Natural killer cell (primary cell): ENCODE data around the gene CC2D1A. TPM values are rescaled to one million over a fixed set of nuclear protein-coding genes. Genes with fewer than 3 reads are reported as not detected.

Experiments used
- ATAC-seq, 3 donors: fragments of 150-1000 bp in 2 of 3; fragments of 200-7000 bp in 1 of 3; cut with Tn5 transposase; 1 replicate in 1 of 3; 2 replicates in 2 of 3; pipeline ENCODE4 v1.10.0; 2021; ENCODE audit warnings: mild to moderate bottlenecking in 2 of 3, moderate library complexity in 2 of 3
- DNase-seq, 2 donors: peaks; one replicate each; pipeline versions ENCODE4 v3.0.0 to v3.0.0-alpha.2; 2013 to 2021; ENCODE audit warnings: mixed read lengths in 1 of 2
- H3K27ac ChIP-seq: one replicate; pipeline ENCODE4 v1.5.1; 2013; ENCODE audit warnings: mild to moderate bottlenecking, low read length
- H3K27me3 ChIP-seq: one replicate; pipeline ENCODE4 v1.6.1; 2013; ENCODE audit warnings: low read length; ENCODE audit not compliant: control insufficient read depth, insufficient read depth
- H3K36me3 ChIP-seq: one replicate; pipeline ENCODE4 v1.6.1; 2013; ENCODE audit warnings: low read length; ENCODE audit not compliant: control insufficient read depth, insufficient read depth
- H3K4me1 ChIP-seq: one replicate; pipeline ENCODE4 v1.6.1; 2013; ENCODE audit warnings: low read length; ENCODE audit not compliant: control insufficient read depth, insufficient read depth
- H3K4me3 ChIP-seq: one replicate; pipeline ENCODE4 v1.5.1; 2013; ENCODE audit warnings: low read length
- H3K9me3 ChIP-seq: one replicate; pipeline ENCODE4 v1.6.1; 2013; ENCODE audit warnings: low read length; ENCODE audit not compliant: control insufficient read depth, insufficient read depth
- H3K27ac Mint-ChIP-seq, 2 donors: one replicate each; pipeline ENCODE4 v1.8.0; 2022; ENCODE audit warnings: mild to moderate bottlenecking in 2 of 2, mixed read lengths in 2 of 2, moderate library complexity in 1 of 2
- H3K27me3 Mint-ChIP-seq, 2 donors: one replicate each; pipeline ENCODE4 v1.8.0; 2022; ENCODE audit warnings: low read depth in 2 of 2, mixed read lengths in 2 of 2
- H3K36me3 Mint-ChIP-seq: one replicate; pipeline ENCODE4 v1.8.0; 2022; ENCODE audit warnings: mixed read lengths
- H3K4me1 Mint-ChIP-seq, 2 donors: one replicate each; pipeline ENCODE4 v1.8.0; 2022; ENCODE audit warnings: mixed read lengths in 2 of 2
- H3K4me3 Mint-ChIP-seq: one replicate; pipeline ENCODE4 v1.8.0; 2022; ENCODE audit warnings: mild to moderate bottlenecking, moderate library complexity, mixed read lengths
- H3K9me3 Mint-ChIP-seq, 2 donors: one replicate each; pipeline ENCODE4 v1.8.0; 2022; ENCODE audit warnings: mixed read lengths in 2 of 2
- WGBS: methylation state at CpG from one replicate; pipeline ENCODE4 v1.1.7; 2013; ENCODE audit warnings: missing lambda C conversion rate; ENCODE audit not compliant: insufficient coverage; 5-methylcytosine and 5-hydroxymethylcytosine counted together
- intact Hi-C: fragments of 100-400 bp; cut with micrococcal nuclease; formaldehyde crosslinking; loops from one replicate; pipeline ENCODE4 v1.14.2; 2022
- total RNA-seq, 4 donors: library from RNA; stranded (reverse); fragments of 120-200 nt in 1 of 4; gene quantifications; one replicate each; pipeline versions ENCODE4 v1.2.3 to v1.2.4, GENCODE V29; 2013 to 2022
- TF ChIP-seq, protein P1 (sequence below): fragments of 200-600 bp; IDR thresholded peaks from one replicate; pipeline ENCODE4 v1.8.0; 2022; ENCODE audit warnings: antibody characterized with exemption

Gene CC2D1A
- total RNA-seq, 3 donors from 2014 or later (not counting 1 experiment from before 2014, with no cell fraction given) = 42.8 to 49.3 (median 48.4) TPM

DNA sequence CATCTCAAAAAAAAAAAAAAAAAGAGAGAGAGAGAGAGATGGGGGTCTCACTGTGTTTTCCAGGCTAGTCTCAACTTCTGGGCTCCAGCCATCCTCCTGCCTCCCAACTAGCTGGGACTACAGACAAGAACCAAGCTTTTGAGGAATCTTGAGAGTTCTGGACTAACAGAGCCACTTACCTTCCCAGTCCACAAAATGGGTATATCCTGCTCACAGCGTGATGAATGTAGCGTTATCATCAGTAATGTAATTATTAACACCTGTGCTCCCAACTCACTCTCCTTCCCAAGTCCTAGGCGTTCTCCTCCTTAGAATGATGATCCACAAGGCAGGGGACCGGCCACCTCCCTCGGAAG lies 33.7 kb upstream of the CC2D1A start:
- no peaks in the 10 kb centered on the region for H3K36me3 Mint-ChIP-seq
- peaks cover 0 to 9% of the 10 kb centered on the region in 2 donors for H3K4me1 Mint-ChIP-seq
- intact Hi-C loops = no loop called here
- no peak overlapping the region for H3K27ac ChIP-seq
- H3K36me3 ChIP-seq = no peaks in the 10 kb centered on the region
- peak overlapping the region in 1 of 2 donors; percentile 67 for H3K27ac Mint-ChIP-seq
- H3K4me3 Mint-ChIP-seq = no peak overlapping the region
- DNase-seq = no peak
- H3K4me3 ChIP-seq = no peak overlapping the region
- H3K27me3 ChIP-seq = peaks cover 8% of the 10 kb centered on the region
- no peaks in the 10 kb centered on the region for H3K9me3 Mint-ChIP-seq
- no peak for ATAC-seq
- peaks cover 0 to 22% of the 10 kb centered on the region in 2 donors for H3K27me3 Mint-ChIP-seq
- 67% methylated on average over 3 of the region's 5 CpGs for WGBS
- TF ChIP-seq, protein P1, sequence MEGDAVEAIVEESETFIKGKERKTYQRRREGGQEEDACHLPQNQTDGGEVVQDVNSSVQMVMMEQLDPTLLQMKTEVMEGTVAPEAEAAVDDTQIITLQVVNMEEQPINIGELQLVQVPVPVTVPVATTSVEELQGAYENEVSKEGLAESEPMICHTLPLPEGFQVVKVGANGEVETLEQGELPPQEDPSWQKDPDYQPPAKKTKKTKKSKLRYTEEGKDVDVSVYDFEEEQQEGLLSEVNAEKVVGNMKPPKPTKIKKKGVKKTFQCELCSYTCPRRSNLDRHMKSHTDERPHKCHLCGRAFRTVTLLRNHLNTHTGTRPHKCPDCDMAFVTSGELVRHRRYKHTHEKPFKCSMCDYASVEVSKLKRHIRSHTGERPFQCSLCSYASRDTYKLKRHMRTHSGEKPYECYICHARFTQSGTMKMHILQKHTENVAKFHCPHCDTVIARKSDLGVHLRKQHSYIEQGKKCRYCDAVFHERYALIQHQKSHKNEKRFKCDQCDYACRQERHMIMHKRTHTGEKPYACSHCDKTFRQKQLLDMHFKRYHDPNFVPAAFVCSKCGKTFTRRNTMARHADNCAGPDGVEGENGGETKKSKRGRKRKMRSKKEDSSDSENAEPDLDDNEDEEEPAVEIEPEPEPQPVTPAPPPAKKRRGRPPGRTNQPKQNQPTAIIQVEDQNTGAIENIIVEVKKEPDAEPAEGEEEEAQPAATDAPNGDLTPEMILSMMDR = no peak
- H3K9me3 ChIP-seq = no peaks in the 10 kb centered on the region
- peaks cover 11% of the 10 kb centered on the region for H3K4me1 ChIP-seq

DNA sequence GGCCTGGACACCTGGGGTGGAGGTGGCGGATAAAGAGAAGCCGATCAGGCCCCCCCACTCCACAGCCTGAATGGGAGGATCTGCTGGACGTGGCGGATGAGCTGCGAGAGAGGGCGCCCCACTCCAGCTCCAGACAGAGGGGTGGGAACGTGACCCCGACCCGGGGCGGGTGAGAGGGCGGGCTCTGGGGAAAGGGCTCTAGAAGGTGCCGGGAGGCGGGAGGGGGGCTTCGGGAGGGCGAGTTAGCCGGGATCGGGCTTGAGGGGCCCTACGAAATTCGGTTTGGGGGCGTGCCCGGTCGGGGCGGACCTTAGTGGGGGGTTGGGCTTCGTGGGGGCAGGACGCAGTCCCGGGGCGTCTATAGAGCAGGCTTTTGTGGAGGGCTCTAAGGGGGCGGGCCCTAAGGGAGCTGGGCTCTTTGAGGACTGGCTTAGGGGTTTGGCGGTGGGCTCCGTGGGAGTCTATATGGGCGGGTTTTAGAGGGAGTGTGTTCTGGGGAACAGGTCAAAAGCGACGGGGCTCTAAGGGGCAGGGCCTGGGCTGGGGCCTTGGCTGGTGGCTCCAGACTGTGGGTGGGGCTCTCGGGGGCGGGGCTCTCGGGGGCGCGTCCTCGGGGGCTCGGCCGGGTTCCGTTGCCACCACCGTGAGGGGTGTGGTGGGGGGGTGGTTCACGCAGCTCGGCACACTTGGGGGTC lies 33.2 kb upstream of the CC2D1A start:
- peaks cover 0 to 17% of the 10 kb centered on the region in 2 donors for H3K27me3 Mint-ChIP-seq
- Histone ChIP-seq H3K27ac (no peak overlapping the region), H3K9me3 (no peaks in the 10 kb centered on the region), H3K27me3 (peaks cover 8% of the 10 kb centered on the region), H3K4me3 (peak overlapping the region; percentile 7), H3K36me3 (no peaks in the 10 kb centered on the region), H3K4me1 (peaks cover 11% of the 10 kb centered on the region)
- DNase-seq = peak in 1 of 2 donors; percentile 59
- TF ChIP-seq, protein P1 = peak; percentile 12
- peaks cover 0 to 9% of the 10 kb centered on the region in 2 donors for H3K4me1 Mint-ChIP-seq
- H3K36me3 Mint-ChIP-seq = no peaks in the 10 kb centered on the region
- peak; percentile 75 to 90 (median 85) for ATAC-seq
- peak overlapping the region; percentile 56 for H3K4me3 Mint-ChIP-seq
- intact Hi-C loops = no loop called here
- no peaks in the 10 kb centered on the region for H3K9me3 Mint-ChIP-seq
- WGBS = 3% methylated on average over 43 of the region's 45 CpGs
- H3K27ac Mint-ChIP-seq = peak overlapping the region in 1 of 2 donors; percentile 67

DNA sequence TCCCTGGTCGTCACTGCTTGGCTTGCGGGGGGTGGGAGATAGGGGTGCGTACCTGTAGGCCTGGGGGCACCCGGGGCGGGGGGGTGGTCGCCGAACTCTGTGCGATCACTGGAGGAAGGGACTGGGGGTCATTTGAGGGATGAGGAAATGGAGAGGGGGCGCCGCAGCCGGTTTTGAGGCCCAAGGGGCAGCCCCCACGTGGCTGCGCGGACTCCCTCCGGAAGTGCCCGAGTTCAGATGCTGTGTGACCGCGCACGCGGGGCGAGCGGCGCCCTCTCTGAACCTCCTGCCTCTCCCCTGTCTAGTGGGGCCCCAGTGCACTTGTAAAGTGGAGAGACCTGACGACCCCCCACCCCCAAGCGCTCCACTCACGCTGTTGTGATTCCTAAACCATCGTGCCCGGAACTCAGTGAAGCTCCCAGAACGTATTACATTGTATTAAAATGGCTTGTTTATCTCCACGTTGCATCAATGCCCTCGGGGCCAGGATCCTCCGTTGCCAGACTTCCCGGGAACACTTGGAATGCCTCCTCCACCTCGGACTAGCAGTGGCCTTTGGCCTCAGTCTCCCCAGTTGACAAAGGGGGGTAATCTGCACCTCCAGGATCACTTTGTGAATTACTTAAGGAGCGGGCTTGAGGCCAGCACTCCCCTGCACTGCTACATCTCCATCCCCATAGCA lies 32.0 kb upstream of the CC2D1A start:
- Histone ChIP-seq H3K4me1 (peaks cover 11% of the 10 kb centered on the region), H3K36me3 (no peaks in the 10 kb centered on the region), H3K4me3 (no peak overlapping the region), H3K9me3 (no peaks in the 10 kb centered on the region), H3K27me3 (peaks cover 8% of the 10 kb centered on the region), H3K27ac (no peak overlapping the region)
- intact Hi-C loops = no loop called here
- H3K36me3 Mint-ChIP-seq = no peaks in the 10 kb centered on the region
- H3K9me3 Mint-ChIP-seq = no peaks in the 10 kb centered on the region
- 71% methylated on average over 35 of the region's 35 CpGs for WGBS
- ATAC-seq (no peak), DNase-seq (no peak)
- peak overlapping the region; percentile 37 for H3K4me3 Mint-ChIP-seq
- TF ChIP-seq, protein P1 = no peak
- peaks cover 0 to 14% of the 10 kb centered on the region in 2 donors for H3K27me3 Mint-ChIP-seq
- H3K27ac Mint-ChIP-seq = no peak overlapping the region
- peaks cover 0 to 9% of the 10 kb centered on the region in 2 donors for H3K4me1 Mint-ChIP-seq
